Breast epithelium (tissue), 3 donors: Measurements from ENCODE around the gene HUS1.

ENCODE experiments used
- POLR2A ChIP-seq: fragments of 450-650 bp; IDR thresholded peaks from one replicate; pipeline ENCODE4 v1.6.1; 2016; ENCODE audit warnings: antibody characterized with exemption, mild to moderate bottlenecking, moderate library complexity
- POLR2AphosphoS5 ChIP-seq, 3 donors: sonication (generic); formaldehyde crosslinking; IDR thresholded peaks; one replicate each; pipeline ENCODE4 v1.6.1; 2017; ENCODE audit warnings: antibody characterized with exemption in 3 of 3
- TF ChIP-seq, protein P1 (sequence below), 3 donors: fragments of 450-650 bp; IDR thresholded peaks; one replicate each; pipeline ENCODE4 v1.5.1; 2016 to 2017; ENCODE audit warnings: antibody characterized with exemption in 3 of 3, mild to moderate bottlenecking in 3 of 3, moderate library complexity in 3 of 3

GRCh38 chr7:47948141-47948790, 31.1 kb downstream of the HUS1 start, which contains the start of gene PKD1L1:
- TF ChIP-seq, protein P1, sequence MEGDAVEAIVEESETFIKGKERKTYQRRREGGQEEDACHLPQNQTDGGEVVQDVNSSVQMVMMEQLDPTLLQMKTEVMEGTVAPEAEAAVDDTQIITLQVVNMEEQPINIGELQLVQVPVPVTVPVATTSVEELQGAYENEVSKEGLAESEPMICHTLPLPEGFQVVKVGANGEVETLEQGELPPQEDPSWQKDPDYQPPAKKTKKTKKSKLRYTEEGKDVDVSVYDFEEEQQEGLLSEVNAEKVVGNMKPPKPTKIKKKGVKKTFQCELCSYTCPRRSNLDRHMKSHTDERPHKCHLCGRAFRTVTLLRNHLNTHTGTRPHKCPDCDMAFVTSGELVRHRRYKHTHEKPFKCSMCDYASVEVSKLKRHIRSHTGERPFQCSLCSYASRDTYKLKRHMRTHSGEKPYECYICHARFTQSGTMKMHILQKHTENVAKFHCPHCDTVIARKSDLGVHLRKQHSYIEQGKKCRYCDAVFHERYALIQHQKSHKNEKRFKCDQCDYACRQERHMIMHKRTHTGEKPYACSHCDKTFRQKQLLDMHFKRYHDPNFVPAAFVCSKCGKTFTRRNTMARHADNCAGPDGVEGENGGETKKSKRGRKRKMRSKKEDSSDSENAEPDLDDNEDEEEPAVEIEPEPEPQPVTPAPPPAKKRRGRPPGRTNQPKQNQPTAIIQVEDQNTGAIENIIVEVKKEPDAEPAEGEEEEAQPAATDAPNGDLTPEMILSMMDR (IDR thresholded peaks at IDR 0.05), result no peak
- TF ChIP-seq POLR2A (no peak), POLR2AphosphoS5 (IDR thresholded peaks at IDR 0.05) (no peak)
